Measurements from ENCODE around the gene PHKB. TPM values are rescaled to one million over a fixed set of nuclear protein-coding genes. Genes with fewer than 3 reads are reported as not detected.
A peak's percentile ranks its signal among the peaks of the same experiment; 100 is the strongest.

The PHKB gene
- polyA plus RNA-seq, 1 donor (not counting 4 experiments of a cell fraction or from before 2014, with no cell fraction given): 71.7 TPM

- Histone ChIP-seq H2AFZ (ENCODE audit: control insufficient read depth, low read length) (no peak overlapping the region), H3K9ac (ENCODE audit: control insufficient read depth, extremely low read depth, insufficient read depth, low read length) (no peak overlapping the region), H3K9me3 (ENCODE audit: control insufficient read depth, low read depth, low read length) (no peaks in the 10 kb centered on the region), H3K4me1 (ENCODE audit: control insufficient read depth, extremely low read depth, insufficient read depth, low read length) (peaks cover 26% of the 10 kb centered on the region), H3K79me2 (ENCODE audit: control insufficient read depth, insufficient read depth, low read length) (no peaks in the 10 kb centered on the region), H3K27ac (ENCODE audit: control insufficient read depth, insufficient read depth, low read length) (no peak overlapping the region), H4K20me1 (ENCODE audit: control insufficient read depth, extremely low read depth, insufficient read depth, low read length) (no peaks in the 10 kb centered on the region), H3K4me2 (ENCODE audit: control insufficient read depth, extremely low read depth, insufficient read depth, low read depth, low read length) (no peak overlapping the region), H3K4me3 (ENCODE audit: control insufficient read depth in 2 of 3, extremely low read depth in 1 of 3, insufficient read depth in 2 of 3, low read depth in 1 of 3, low read length in 3 of 3) (no peak overlapping the region), H3K9me1 (ENCODE audit: control insufficient read depth, extremely low read depth, insufficient read depth, low read length) (no peaks in the 10 kb centered on the region), H3K27me3 (ENCODE audit: control insufficient read depth, extremely low read depth, insufficient read depth, low read length) (no peaks in the 10 kb centered on the region), H3K36me3 (ENCODE audit: control insufficient read depth in 2 of 2, extremely low read depth in 1 of 2, insufficient read depth in 2 of 2, low read length in 2 of 2) (no peaks in the 10 kb centered on the region)
- FAIRE-seq (peak; percentile 23), DNase-seq (ENCODE audit: low read depth, low spot score) (no peak)
- no peak for TF ChIP-seq CTCF (optimal IDR thresholded peaks at IDR 0.05 in 1 of 3, IDR thresholded peaks at IDR 0.05 in 1 of 3, conservative IDR thresholded peaks at IDR 0.05 in 1 of 3; ENCODE audit: extremely low read depth in 1 of 3, insufficient read depth in 2 of 3, low read length in 3 of 3)
- TF ChIP-seq EZH2 (IDR thresholded peaks at IDR 0.05; ENCODE audit: low read length): no peak
- dilution Hi-C loops (cut with MboI; ENCODE audit: extremely low pct_ligation_motif_present, low sequenced_read_pairs): no loop called here
Measured at GRCh38 chr16:47716571-47716970, 255.4 kb downstream of the PHKB start.

GRCh38 chr16:47719713-47720112, 258.6 kb downstream of the PHKB start:
- Histone ChIP-seq H3K9ac (ENCODE audit: control insufficient read depth, extremely low read depth, insufficient read depth, low read length) (no peak overlapping the region), H3K27ac (ENCODE audit: control insufficient read depth, insufficient read depth, low read length) (no peak overlapping the region), H3K36me3 (ENCODE audit: control insufficient read depth in 2 of 2, extremely low read depth in 1 of 2, insufficient read depth in 2 of 2, low read length in 2 of 2) (no peaks in the 10 kb centered on the region), H3K9me1 (ENCODE audit: control insufficient read depth, extremely low read depth, insufficient read depth, low read length) (no peaks in the 10 kb centered on the region), H3K9me3 (ENCODE audit: control insufficient read depth, low read depth, low read length) (no peaks in the 10 kb centered on the region), H3K4me2 (ENCODE audit: control insufficient read depth, extremely low read depth, insufficient read depth, low read depth, low read length) (no peak overlapping the region), H3K27me3 (ENCODE audit: control insufficient read depth, extremely low read depth, insufficient read depth, low read length) (no peaks in the 10 kb centered on the region), H4K20me1 (ENCODE audit: control insufficient read depth, extremely low read depth, insufficient read depth, low read length) (no peaks in the 10 kb centered on the region), H2AFZ (ENCODE audit: control insufficient read depth, low read length) (no peak overlapping the region), H3K4me3 (ENCODE audit: control insufficient read depth in 2 of 3, extremely low read depth in 1 of 3, insufficient read depth in 2 of 3, low read depth in 1 of 3, low read length in 3 of 3) (no peak overlapping the region), H3K79me2 (ENCODE audit: control insufficient read depth, insufficient read depth, low read length) (no peaks in the 10 kb centered on the region), H3K4me1 (ENCODE audit: control insufficient read depth, extremely low read depth, insufficient read depth, low read length) (peaks cover 6% of the 10 kb centered on the region)
- dilution Hi-C loops (cut with MboI; ENCODE audit: extremely low pct_ligation_motif_present, low sequenced_read_pairs): no loop called here
- FAIRE-seq: no peak
- no peak for DNase-seq (ENCODE audit: low read depth, low spot score)
- TF ChIP-seq CTCF (optimal IDR thresholded peaks at IDR 0.05 in 1 of 3, IDR thresholded peaks at IDR 0.05 in 1 of 3, conservative IDR thresholded peaks at IDR 0.05 in 1 of 3; ENCODE audit: extremely low read depth in 1 of 3, insufficient read depth in 2 of 3, low read length in 3 of 3) (no peak), EZH2 (IDR thresholded peaks at IDR 0.05; ENCODE audit: low read length) (no peak)
